HEK293 (cell line): ENCODE measurements around the gene FAM76A.
A peak's percentile ranks its signal among the peaks of the same experiment; 100 is the strongest.

Experiments used
- CTCF ChIA-PET: fragments of 350-600 bp; formaldehyde crosslinking; extraction: SDS; loops from one replicate; lab custom pipeline; 2021; ENCODE audit warnings: antibody characterized with exemption; lab: Yijun Ruan, JAX
- POLR2A ChIA-PET: fragments of 300-600 bp; formaldehyde crosslinking; extraction: SDS; loops from one replicate; lab custom pipeline; 2020; ENCODE audit warnings: antibody characterized with exemption, inconsistent platforms; lab: Yijun Ruan, JAX
- H3K27ac ChIP-seq: fragments of 200-500 bp; sonication (Bioruptor generic); 2 replicates; pipeline ENCODE4 v1.5.1; 2014; ENCODE audit warnings: low read depth, low read length, control low read depth, inconsistent platforms; ENCODE audit errors: extremely low read depth
- H3K36me3 ChIP-seq, 2 experiments: fragments of 200-500 bp in 1 of 2; sonication (Bioruptor generic) in 1 of 2; 1 replicate in 1 of 2; 2 replicates in 1 of 2; pipeline ENCODE4 v1.5.1; 2014 to 2017; ENCODE audit warnings: inconsistent platforms in 2 of 2, low read length in 2 of 2; ENCODE audit not compliant: control insufficient read depth in 2 of 2, insufficient read depth in 1 of 2
- H3K4me1 ChIP-seq: fragments of 200-500 bp; sonication (Bioruptor generic); 2 replicates; pipeline ENCODE4 v1.5.1; 2014; ENCODE audit warnings: mild to moderate bottlenecking, low read length, inconsistent platforms; ENCODE audit not compliant: control insufficient read depth, insufficient read depth
- H3K4me3 ChIP-seq: 2 replicates; pipeline ENCODE4 v1.5.1; 2011; ENCODE audit warnings: low read depth, mild to moderate bottlenecking, control low read depth, low read length, moderate library complexity
- H3K9me3 ChIP-seq: fragments of 200-500 bp; sonication (Bioruptor generic); 2 replicates; pipeline ENCODE4 v1.5.1; 2014; ENCODE audit warnings: low read depth, low read length, inconsistent platforms; ENCODE audit not compliant: control insufficient read depth, insufficient read depth
- BCL11B ChIP-seq: fragments of 450-650 bp; formaldehyde crosslinking; IDR thresholded peaks from 2 replicates; pipeline ENCODE4 v1.5.1; 2016; ENCODE audit warnings: low read depth, missing biosample characterization, missing genetic modification characterization
- EGR2 ChIP-seq: fragments of 450-650 bp; formaldehyde crosslinking; IDR thresholded peaks from 2 replicates; pipeline ENCODE4 v1.5.1; 2016; ENCODE audit warnings: low read depth, missing biosample characterization, missing genetic modification characterization
- HIC1 ChIP-seq: fragments of 450-650 bp; formaldehyde crosslinking; IDR thresholded peaks from 2 replicates; pipeline ENCODE4 v1.5.1; 2016; ENCODE audit warnings: missing biosample characterization, missing genetic modification characterization
- KLF1 ChIP-seq: fragments of 450-650 bp; formaldehyde crosslinking; IDR thresholded peaks from 2 replicates; pipeline ENCODE4 v1.5.1; 2016; ENCODE audit warnings: missing biosample characterization, missing genetic modification characterization
- KLF10 ChIP-seq: fragments of 450-650 bp; IDR thresholded peaks from 2 replicates; pipeline ENCODE4 v1.5.1; 2018; ENCODE audit warnings: missing biosample characterization, mild to moderate bottlenecking, missing genetic modification characterization
- KLF8 ChIP-seq: fragments of 450-650 bp; formaldehyde crosslinking; IDR thresholded peaks from 2 replicates; pipeline ENCODE4 v1.5.1; 2016; ENCODE audit warnings: missing biosample characterization, missing genetic modification characterization
- PBX3 ChIP-seq: sonication (generic); formaldehyde crosslinking; IDR thresholded peaks from 2 replicates; pipeline ENCODE4 v1.8.1; 2022; ENCODE audit warnings: mild to moderate bottlenecking, moderate library complexity, missing genetic modification reagents
- PRDM1 ChIP-seq: fragments of 450-650 bp; formaldehyde crosslinking; IDR thresholded peaks from 2 replicates; pipeline ENCODE4; 2016; ENCODE audit warnings: missing biosample characterization, missing genetic modification characterization
- SP2 ChIP-seq: fragments of 450-650 bp; formaldehyde crosslinking; IDR thresholded peaks from 2 replicates; pipeline ENCODE4 v1.5.1; 2016; ENCODE audit warnings: missing biosample characterization, missing genetic modification characterization
- YY1 ChIP-seq: fragments of 450-650 bp; formaldehyde crosslinking; IDR thresholded peaks from 2 replicates; pipeline ENCODE4 v1.5.1; 2018; ENCODE audit warnings: missing biosample characterization, missing genetic modification characterization
- YY2 ChIP-seq: fragments of 450-650 bp; formaldehyde crosslinking; IDR thresholded peaks from 2 replicates; pipeline ENCODE4 v1.5.1; 2016; ENCODE audit warnings: missing biosample characterization, missing genetic modification characterization
- ZBTB44 ChIP-seq: fragments of 450-650 bp; IDR thresholded peaks from 2 replicates; pipeline ENCODE4 v1.5.1; 2018; ENCODE audit warnings: missing biosample characterization, mild to moderate bottlenecking, missing genetic modification characterization
- ZIC2 ChIP-seq: fragments of 450-650 bp; formaldehyde crosslinking; IDR thresholded peaks from 2 replicates; pipeline ENCODE4 v1.5.1; 2016; ENCODE audit warnings: missing biosample characterization, missing genetic modification characterization
- ZNF16 ChIP-seq: fragments of 450-650 bp; formaldehyde crosslinking; IDR thresholded peaks from 2 replicates; pipeline ENCODE4 v1.5.1; 2016; ENCODE audit warnings: low read depth, missing biosample characterization, missing genetic modification characterization
- ZNF211 ChIP-seq: fragments of 450-650 bp; formaldehyde crosslinking; IDR thresholded peaks from 2 replicates; pipeline ENCODE4 v1.5.1; 2016; ENCODE audit warnings: low read depth, missing biosample characterization, missing genetic modification characterization
- ZNF426 ChIP-seq: fragments of 450-650 bp; formaldehyde crosslinking; IDR thresholded peaks from 2 replicates; pipeline ENCODE4 v1.5.1; 2017; ENCODE audit warnings: missing biosample characterization, missing genetic modification characterization, mild to moderate bottlenecking, inconsistent platforms, moderate library complexity
- ZNF473 ChIP-seq: fragments of 450-650 bp; formaldehyde crosslinking; IDR thresholded peaks from 2 replicates; pipeline ENCODE4 v1.5.1; 2017; ENCODE audit warnings: missing biosample characterization, missing genetic modification characterization
- ZNF571 ChIP-seq: fragments of 450-650 bp; formaldehyde crosslinking; IDR thresholded peaks from 2 replicates; pipeline ENCODE4 v1.5.0; 2017; ENCODE audit warnings: missing biosample characterization, missing genetic modification characterization
- ZSCAN16 ChIP-seq: fragments of 450-650 bp; formaldehyde crosslinking; IDR thresholded peaks from 2 replicates; pipeline ENCODE4 v1.5.1; 2016; ENCODE audit warnings: missing biosample characterization, missing genetic modification characterization

Gene FAM76A

GRCh38 chr1:27686223-27686990, 39.4 kb upstream of the FAM76A start:
- ChIA-PET CTCF (interaction anchor here (1.4 kb wide), 1 partner anchor 17 kb away, joined by 6 read pairs; no protein-coding TSS in a partner anchor), POLR2A (no interaction called here)
- no peak overlapping the region for H3K4me3 ChIP-seq
- H3K9me3 ChIP-seq: no peaks in the 10 kb centered on the region
- TF ChIP-seq YY1 (no peak), KLF1 (tag by site-specific recombination) (peak; percentile 42), ZBTB44 (no peak), EGR2 (tag by site-specific recombination) (0 out of 2 replicates have a peak, but pooled peaks have one; percentile 20), ZIC2 (tag by site-specific recombination) (peak; percentile 30; the same call in 1 of the 2 replicates), ZNF473 (tag by site-specific recombination) (no peak)
- no peaks in the 10 kb centered on the region for H3K4me1 ChIP-seq
- H3K27ac ChIP-seq: no peak overlapping the region
- no peaks in the 10 kb centered on the region for H3K36me3 ChIP-seq

GRCh38 chr1:27687906-27688305, 37.9 kb upstream of the FAM76A start:
- no peak for TF ChIP-seq YY2
- no peak for TF ChIP-seq PBX3 (CRISPR knock-in tag)
- no peak for TF ChIP-seq KLF10 (tag by site-specific recombination)
- TF ChIP-seq ZNF211: no peak
- TF ChIP-seq SP2: no peak
- no peak for TF ChIP-seq KLF8 (tag by site-specific recombination)
- TF ChIP-seq PRDM1 (tag by site-specific recombination): no peak
- no peak for TF ChIP-seq ZSCAN16 (tag by site-specific recombination)
- TF ChIP-seq ZNF426 (tag by site-specific recombination): no peak
- no peak for TF ChIP-seq ZNF571 (tag by site-specific recombination)
- TF ChIP-seq ZNF16 (tag by site-specific recombination): no peak
- TF ChIP-seq BCL11B (tag by site-specific recombination): no peak
- TF ChIP-seq HIC1 (tag by site-specific recombination): no peak
- no peak overlapping the region for H3K4me3 ChIP-seq
- no peaks in the 10 kb centered on the region for H3K4me1 ChIP-seq
- H3K36me3 ChIP-seq: no peaks in the 10 kb centered on the region
- POLR2A ChIA-PET: interaction anchor here (1.2 kb wide), 1 partner anchor 16 kb away, joined by 4 read pairs; the partner anchor contains the start of gene IFI6
- CTCF ChIA-PET: interaction anchor here (0.8 to 1.0 kb wide), 2 partner anchors 18 to 131 kb away, joined by 4 read pairs; no protein-coding TSS in a partner anchor
- H3K27ac ChIP-seq: no peak overlapping the region
- H3K9me3 ChIP-seq: no peaks in the 10 kb centered on the region
